A673 (cell line): ENCODE results near the gene EXOC3. TPM values are rescaled to one million over a fixed set of nuclear protein-coding genes. Genes with fewer than 3 reads are reported as not detected.
"Not testable (repeated sequence)": the region's sequence is repeated elsewhere in the genome, so short reads cannot be mapped to it uniquely, and the experiment has no call there.

Source experiments
- BruUV-seq: library from RNA; stranded (reverse); fragments of 400-500 nt; replicated peaks from 2 replicates; lab custom pipeline; 2021; lab: Mats Ljungman, UMichigan
- CTCF ChIA-PET: fragments of 300-600 bp; sonication (Branson Sonifier 250); formaldehyde crosslinking; loops from one replicate; lab custom pipeline; 2022; ENCODE audit warnings: antibody characterized with exemption; lab: Charles Lee
- POLR2A ChIA-PET: fragments of 300-600 bp; sonication (Branson Sonifier 250); formaldehyde crosslinking; loops from one replicate; lab custom pipeline; 2022; ENCODE audit warnings: antibody characterized with exemption; ENCODE audit not compliant: low non-redundant PET; lab: Charles Lee
- DNase-seq: peaks from one replicate; pipeline ENCODE4 v3.0.0-alpha.2; 2015; ENCODE audit warnings: low spot score
- H3K27ac ChIP-seq: fragments of 200-600 bp; sonication (generic); 2 replicates; pipeline ENCODE4 v1.5.1; 2016; ENCODE audit warnings: mixed run types, low read depth, mild to moderate bottlenecking, mixed read lengths, antibody characterized with exemption, low read length; ENCODE audit not compliant: poor library complexity, severe bottlenecking
- H3K27me3 ChIP-seq: fragments of 200-600 bp; sonication (generic); replicated peaks from 2 replicates; pipeline ENCODE4 v1.6.1; 2017; ENCODE audit warnings: mixed run types, low read depth, mild to moderate bottlenecking, mixed read lengths, antibody characterized with exemption, low read length; ENCODE audit not compliant: insufficient read depth, poor library complexity
- H3K36me3 ChIP-seq: fragments of 200-600 bp; sonication (generic); 2 replicates; pipeline ENCODE4 v1.6.1; 2016; ENCODE audit warnings: mixed run types, mild to moderate bottlenecking, mixed read lengths, antibody characterized with exemption, low read length; ENCODE audit not compliant: insufficient read depth, poor library complexity, severe bottlenecking
- H3K4me1 ChIP-seq: fragments of 200-600 bp; sonication (generic); 2 replicates; pipeline ENCODE4 v1.6.1; 2017; ENCODE audit warnings: mixed run types, mild to moderate bottlenecking, mixed read lengths, antibody characterized with exemption, low read length; ENCODE audit not compliant: insufficient read depth, poor library complexity, severe bottlenecking
- H3K4me3 ChIP-seq: fragments of 200-600 bp; sonication (generic); 2 replicates; pipeline ENCODE4 v1.5.1; 2016; ENCODE audit warnings: low read depth, mixed run types, mild to moderate bottlenecking, mixed read lengths, low read length; ENCODE audit not compliant: poor library complexity, severe bottlenecking
- H3K9me3 ChIP-seq: fragments of 200-600 bp; sonication (generic); 2 replicates; pipeline ENCODE4 v1.6.1; 2016; ENCODE audit warnings: mixed run types, low read depth, mild to moderate bottlenecking, mixed read lengths, antibody characterized with exemption, low read length; ENCODE audit not compliant: poor library complexity, severe bottlenecking
- EZH2 ChIP-seq: fragments of 200-600 bp; sonication (generic); IDR thresholded peaks from 2 replicates; pipeline ENCODE4 v1.6.1; 2017; ENCODE audit warnings: borderline replicate concordance, low read depth, mild to moderate bottlenecking, mixed read lengths, antibody characterized with exemption, low read length; ENCODE audit not compliant: poor library complexity, severe bottlenecking
- intact Hi-C: fragments of 100-400 bp; cut with micrococcal nuclease; formaldehyde crosslinking; loops from one replicate; pipeline ENCODE4 v1.10.0; 2022; ENCODE audit not compliant: unreplicated experiment
- total RNA-seq: library from RNA; stranded (reverse); gene quantifications from 2 replicates; pipeline ENCODE4 v1.2.3, GENCODE V29; 2021
- TF ChIP-seq, protein P1 (sequence below): fragments of 300-800, 200-600 bp; sonication (generic); conservative IDR thresholded peaks from 2 replicates; pipeline ENCODE4 v1.5.1; 2017; ENCODE audit warnings: low read depth, mild to moderate bottlenecking, antibody characterized with exemption, low read length, moderate library complexity, mixed read lengths

The EXOC3 gene
- total RNA-seq, 1 experiment from 2014 or later = 46.7 TPM

DNA sequence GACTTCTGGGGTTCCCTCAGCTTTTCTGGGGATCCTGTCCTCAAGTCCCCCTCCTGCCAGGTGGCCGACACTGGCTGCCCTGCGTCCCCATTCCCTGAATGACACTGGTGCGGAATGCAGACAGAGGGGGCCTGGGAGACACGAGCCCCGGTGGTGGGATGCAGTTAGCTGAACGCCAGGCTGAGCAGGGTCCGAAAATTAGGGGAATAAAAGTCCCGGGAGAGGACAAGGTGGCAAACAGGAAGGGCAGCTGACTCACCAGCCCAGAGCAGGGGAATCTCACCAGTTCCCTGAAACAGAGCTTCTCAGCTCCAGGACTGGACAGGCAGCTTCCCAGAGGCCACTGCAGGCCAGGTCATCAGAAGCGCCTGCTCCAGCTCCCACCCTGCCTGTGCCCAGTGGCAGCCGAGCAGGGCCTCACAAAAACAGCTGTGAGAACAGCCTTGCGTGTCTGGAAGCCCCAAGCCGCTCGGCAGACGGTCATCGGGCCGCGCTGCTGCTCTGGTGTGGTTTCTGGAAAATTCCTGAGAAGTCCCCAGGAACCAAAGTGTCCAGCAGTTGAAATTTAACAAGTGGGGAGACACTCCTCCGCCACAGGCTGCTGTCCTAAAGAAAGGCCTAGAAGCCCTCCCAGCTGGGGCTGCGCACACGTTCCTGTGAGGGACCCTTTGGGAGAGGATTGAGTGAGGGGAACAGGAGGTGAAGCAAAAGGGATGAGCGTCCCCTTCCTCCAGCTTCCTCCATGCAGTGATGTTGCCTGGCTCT is 47.6 kb upstream of the EXOC3 start:
- H3K27ac ChIP-seq = peak overlapping the region; percentile 23
- H3K27me3 ChIP-seq = no peaks in the 10 kb centered on the region
- H3K9me3 ChIP-seq = no peaks in the 10 kb centered on the region
- H3K4me1 ChIP-seq = peaks cover 12% of the 10 kb centered on the region
- intact Hi-C loops = no loop called here
- TF ChIP-seq, protein P1, sequence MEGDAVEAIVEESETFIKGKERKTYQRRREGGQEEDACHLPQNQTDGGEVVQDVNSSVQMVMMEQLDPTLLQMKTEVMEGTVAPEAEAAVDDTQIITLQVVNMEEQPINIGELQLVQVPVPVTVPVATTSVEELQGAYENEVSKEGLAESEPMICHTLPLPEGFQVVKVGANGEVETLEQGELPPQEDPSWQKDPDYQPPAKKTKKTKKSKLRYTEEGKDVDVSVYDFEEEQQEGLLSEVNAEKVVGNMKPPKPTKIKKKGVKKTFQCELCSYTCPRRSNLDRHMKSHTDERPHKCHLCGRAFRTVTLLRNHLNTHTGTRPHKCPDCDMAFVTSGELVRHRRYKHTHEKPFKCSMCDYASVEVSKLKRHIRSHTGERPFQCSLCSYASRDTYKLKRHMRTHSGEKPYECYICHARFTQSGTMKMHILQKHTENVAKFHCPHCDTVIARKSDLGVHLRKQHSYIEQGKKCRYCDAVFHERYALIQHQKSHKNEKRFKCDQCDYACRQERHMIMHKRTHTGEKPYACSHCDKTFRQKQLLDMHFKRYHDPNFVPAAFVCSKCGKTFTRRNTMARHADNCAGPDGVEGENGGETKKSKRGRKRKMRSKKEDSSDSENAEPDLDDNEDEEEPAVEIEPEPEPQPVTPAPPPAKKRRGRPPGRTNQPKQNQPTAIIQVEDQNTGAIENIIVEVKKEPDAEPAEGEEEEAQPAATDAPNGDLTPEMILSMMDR = no peak
- no peak for TF ChIP-seq EZH2
- ChIA-PET POLR2A (no interaction called here), CTCF (no interaction called here)
- BruUV-seq = no TSS peak
- no peak overlapping the region for H3K4me3 ChIP-seq
- no peak for DNase-seq
- no peaks in the 10 kb centered on the region for H3K36me3 ChIP-seq

DNA sequence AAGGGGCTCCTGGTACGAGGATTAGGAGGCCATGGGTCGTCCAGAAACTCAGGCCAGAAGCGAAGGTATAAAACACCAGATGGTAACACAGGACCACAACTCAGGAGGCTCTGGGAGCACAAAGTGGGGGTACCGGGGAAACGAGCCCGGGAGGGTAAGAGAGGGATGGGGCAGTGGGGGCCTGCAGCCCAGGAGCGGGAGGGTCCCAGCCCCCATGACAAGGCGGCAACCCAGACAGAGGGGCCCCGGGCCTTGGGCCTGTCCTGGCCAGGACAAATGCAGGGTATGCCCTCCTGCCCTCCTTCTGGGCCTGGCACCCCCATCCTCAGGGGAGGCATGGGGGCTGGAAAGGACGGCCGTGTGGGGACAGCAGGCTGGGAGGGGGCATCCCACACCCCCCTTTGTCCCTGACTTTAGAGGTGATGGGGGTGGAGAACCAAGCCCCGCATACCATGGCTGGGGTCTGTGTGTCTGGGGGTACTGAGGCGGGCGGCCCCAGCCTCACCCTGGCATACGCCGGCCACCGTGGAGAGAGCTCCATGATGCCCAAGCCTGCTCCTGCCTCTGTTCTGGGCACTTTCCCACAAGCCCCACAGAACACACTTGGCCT is 47.0 kb upstream of the EXOC3 start:
- no TSS peak for BruUV-seq
- H3K36me3 ChIP-seq = no peaks in the 10 kb centered on the region
- H3K4me3 ChIP-seq = no peak overlapping the region
- no peaks in the 10 kb centered on the region for H3K27me3 ChIP-seq
- H3K4me1 ChIP-seq = peaks cover 16% of the 10 kb centered on the region
- no peak overlapping the region for H3K27ac ChIP-seq
- H3K9me3 ChIP-seq = no peaks in the 10 kb centered on the region
- TF ChIP-seq, protein P1 = no peak
- TF ChIP-seq EZH2 = no peak
- CTCF ChIA-PET = no interaction called here
- DNase-seq = no peak
- POLR2A ChIA-PET = no interaction called here
- intact Hi-C loops = no loop called here

DNA sequence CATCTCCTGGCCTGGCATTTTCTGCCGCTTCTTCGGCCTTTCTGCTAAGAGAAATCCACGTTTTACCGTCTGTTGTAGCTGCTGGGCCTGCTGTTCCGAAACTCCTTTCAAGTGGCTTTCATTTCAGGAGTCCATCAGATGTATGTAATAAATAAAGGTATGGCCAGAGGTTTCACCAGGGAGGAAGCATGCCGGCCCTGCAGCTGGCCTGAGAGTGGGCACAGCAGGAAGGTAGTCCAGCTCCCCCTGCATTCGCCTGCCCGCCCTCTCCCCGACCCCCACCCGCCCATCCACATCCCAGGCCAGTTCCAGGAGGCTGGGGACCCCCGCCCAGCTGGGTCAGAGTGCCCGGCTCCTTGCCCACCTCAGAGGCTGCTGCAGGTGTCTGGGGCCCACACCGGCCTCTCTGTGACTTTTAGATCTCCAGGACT is 46.4 kb upstream of the EXOC3 start:
- CTCF ChIA-PET = no interaction called here

DNA sequence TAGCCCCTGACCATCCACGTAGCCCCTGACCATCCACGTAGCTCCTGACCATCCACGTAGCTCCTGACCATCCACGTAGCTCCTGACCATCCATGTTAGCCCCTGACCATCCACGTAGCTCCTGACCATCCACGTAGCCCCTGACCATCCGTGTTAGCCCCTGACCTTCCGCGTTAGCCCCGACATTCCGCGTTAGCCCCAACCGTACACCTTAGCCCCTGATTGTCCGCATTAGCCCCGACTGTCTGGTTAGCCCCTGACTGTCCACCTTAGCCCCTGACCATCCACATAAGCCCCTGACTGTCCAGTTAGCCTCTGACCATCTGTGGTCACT is 44.9 kb upstream of the EXOC3 start:
- DNase-seq, H3K36me3 ChIP-seq, H3K27me3 ChIP-seq, CTCF ChIA-PET, H3K27ac ChIP-seq, intact Hi-C loops, BruUV-seq, H3K4me3 ChIP-seq, POLR2A ChIA-PET, H3K9me3 ChIP-seq: not testable (repeated sequence)
- peaks cover 16% of the 10 kb centered on the region for H3K4me1 ChIP-seq

More for the DNA sequence above, 46.4 kb upstream of the EXOC3 start:
- TF ChIP-seq, protein P1 = no peak
- no peak for TF ChIP-seq EZH2
- Histone ChIP-seq H3K4me3 (no peak overlapping the region), H3K36me3 (no peaks in the 10 kb centered on the region), H3K4me1 (peaks cover 16% of the 10 kb centered on the region), H3K27ac (no peak overlapping the region), H3K27me3 (no peaks in the 10 kb centered on the region), H3K9me3 (no peaks in the 10 kb centered on the region)
- DNase-seq = no peak
- POLR2A ChIA-PET = no interaction called here
- intact Hi-C loops = no loop called here
- BruUV-seq = no TSS peak
